ENCODE data around the gene ZBTB7C.

The ZBTB7C gene

DNA sequence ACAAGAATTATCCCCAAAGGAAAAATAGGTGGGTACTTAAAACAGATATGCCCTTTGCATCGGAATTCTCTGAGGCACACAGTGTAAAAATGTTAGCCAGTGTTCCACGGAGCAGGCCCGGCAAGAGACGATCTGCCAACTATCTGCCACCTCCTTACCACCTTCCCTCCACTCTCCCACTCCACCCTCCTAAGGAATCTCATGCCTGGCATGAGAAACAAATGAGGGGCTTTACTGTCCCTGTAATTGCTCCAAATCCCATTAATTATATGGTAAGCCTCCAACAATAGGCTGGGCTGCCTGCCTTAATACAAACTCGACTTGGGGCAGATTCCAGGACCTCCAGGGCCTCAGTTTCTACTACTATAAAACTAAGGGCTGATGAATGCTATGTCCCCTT, 102.3 kb downstream of the ZBTB7C start:
- no peak for DNase-seq
- no peak overlapping the region for H3K27ac Mint-ChIP-seq
- peaks cover 5% of the 10 kb centered on the region for H3K27me3 Mint-ChIP-seq
- H3K4me1 Mint-ChIP-seq (ENCODE audit: low read depth) = no peaks in the 10 kb centered on the region
- no peaks in the 10 kb centered on the region for H3K36me3 Mint-ChIP-seq (ENCODE audit: low read depth)
- H3K9me3 Mint-ChIP-seq = no peaks in the 10 kb centered on the region
- no peak overlapping the region for H3K4me3 Mint-ChIP-seq

DNA sequence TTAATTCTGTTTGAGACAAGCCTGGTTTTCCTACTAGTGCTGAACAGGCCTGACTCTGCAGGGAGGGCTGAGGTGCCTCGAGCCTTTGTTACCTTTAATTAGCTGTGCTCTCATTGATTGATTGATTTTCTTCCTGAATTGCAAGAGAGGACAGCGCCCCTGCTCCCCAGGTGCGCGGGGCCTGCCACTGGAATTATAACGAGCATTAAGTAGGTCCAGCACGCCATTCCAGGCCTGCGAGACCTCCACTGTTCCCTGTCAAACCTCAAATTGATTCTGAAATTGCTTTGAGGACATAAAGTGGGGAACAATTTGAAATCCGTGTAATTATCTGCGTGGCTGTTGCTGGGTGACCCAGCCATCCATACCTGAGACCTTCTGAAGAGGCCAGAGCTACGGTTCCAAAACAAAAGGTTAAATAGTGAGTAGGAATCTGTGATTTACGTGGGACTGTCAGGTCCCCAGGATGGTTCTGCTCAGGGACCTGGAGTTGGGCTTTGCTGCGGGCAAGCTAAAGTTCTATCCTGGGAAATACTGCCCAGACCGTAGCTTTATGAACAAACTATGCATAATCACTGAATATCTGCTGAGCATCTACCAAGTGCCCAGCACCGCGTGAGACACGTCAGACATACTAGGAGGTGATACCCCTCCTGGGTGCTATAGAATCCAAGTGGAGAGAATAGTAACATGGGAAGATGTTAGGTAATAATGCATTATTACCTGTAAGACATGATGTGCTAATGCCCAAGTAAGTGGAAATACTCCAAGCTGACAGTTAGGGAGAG, 104.1 kb downstream of the ZBTB7C start:
- Mint-ChIP-seq H3K4me1 (ENCODE audit: low read depth) (peaks cover 4% of the 10 kb centered on the region), H3K27ac (no peak overlapping the region), H3K4me3 (no peak overlapping the region), H3K9me3 (no peaks in the 10 kb centered on the region), H3K36me3 (ENCODE audit: low read depth) (no peaks in the 10 kb centered on the region), H3K27me3 (peaks cover 3% of the 10 kb centered on the region)
- no peak for DNase-seq

DNA sequence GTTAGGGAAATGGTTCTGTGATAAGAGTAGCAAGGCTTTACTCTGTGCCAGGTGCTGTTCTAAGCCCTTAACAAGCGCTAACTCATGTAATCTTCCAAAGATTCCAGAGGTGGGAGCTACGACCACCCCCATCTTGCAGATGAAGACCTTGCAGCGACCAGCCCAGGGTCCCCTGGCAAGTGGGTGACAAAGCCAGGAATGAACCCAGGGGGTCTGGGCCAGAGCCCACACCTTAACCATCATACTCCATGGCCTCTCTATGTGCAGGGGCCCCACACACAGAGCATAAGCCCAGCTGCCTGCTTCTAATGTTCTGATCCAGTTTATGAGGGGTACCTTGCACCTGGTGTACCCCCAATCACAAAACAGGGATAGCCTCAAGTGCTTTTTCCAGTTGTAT, 105.3 kb downstream of the ZBTB7C start:
- Mint-ChIP-seq H3K27ac (no peak overlapping the region), H3K4me1 (ENCODE audit: low read depth) (peaks cover 4% of the 10 kb centered on the region), H3K9me3 (no peaks in the 10 kb centered on the region), H3K4me3 (no peak overlapping the region), H3K27me3 (peaks cover 3% of the 10 kb centered on the region), H3K36me3 (ENCODE audit: low read depth) (no peaks in the 10 kb centered on the region)
- DNase-seq = no peak

DNA sequence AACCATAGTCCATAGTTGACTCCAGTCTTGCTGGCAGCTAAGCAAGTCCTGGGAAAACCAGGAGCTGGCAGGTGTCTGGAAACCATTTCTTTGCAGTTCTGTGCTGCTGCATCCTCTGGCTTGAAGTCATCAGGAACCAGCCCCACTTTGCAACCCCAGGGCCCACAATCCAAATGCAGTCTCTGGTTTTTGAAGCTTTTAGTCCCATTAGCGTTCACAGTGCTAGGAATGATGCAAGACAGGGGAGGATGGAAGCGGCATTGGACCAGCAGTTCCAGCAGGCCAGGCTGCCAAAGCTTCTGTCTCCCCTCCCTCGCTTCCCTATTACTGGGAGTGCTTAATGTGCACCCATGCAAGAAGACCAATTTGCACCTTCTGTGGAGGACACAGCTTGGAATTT, 106.4 kb downstream of the ZBTB7C start:
- H3K27ac Mint-ChIP-seq = no peak overlapping the region
- H3K36me3 Mint-ChIP-seq (ENCODE audit: low read depth) = no peaks in the 10 kb centered on the region
- peaks cover under 1% of the 10 kb centered on the region for H3K27me3 Mint-ChIP-seq
- peaks cover 4% of the 10 kb centered on the region for H3K4me1 Mint-ChIP-seq (ENCODE audit: low read depth)
- DNase-seq = no peak
- H3K4me3 Mint-ChIP-seq = no peak overlapping the region
- H3K9me3 Mint-ChIP-seq = no peaks in the 10 kb centered on the region

DNA sequence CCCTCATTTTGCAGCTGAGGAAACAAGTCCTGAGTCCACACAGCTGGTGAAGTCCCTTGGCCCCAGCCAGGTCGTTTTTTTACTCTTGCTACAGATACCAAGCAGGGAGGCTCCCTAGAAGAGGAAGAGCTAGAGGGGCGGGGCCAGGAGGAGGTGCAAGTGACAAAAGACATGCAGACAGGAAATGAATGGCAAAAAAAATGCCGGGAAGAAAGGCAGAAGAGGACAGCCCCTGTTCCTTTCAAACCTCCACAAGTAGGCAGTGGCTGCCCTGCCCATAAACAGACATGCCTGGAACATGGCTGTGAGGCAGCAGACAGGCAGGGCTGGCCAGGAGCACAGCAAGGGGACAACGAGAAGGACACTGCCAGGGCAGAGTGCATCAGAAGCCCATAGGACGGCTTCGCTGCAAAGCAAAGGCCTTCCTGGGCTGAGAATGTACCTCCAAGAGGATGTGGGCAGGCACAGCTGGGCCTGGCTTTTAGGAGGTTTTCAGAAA, 108.7 kb downstream of the ZBTB7C start:
- Mint-ChIP-seq H3K9me3 (no peaks in the 10 kb centered on the region), H3K27ac (no peak overlapping the region), H3K4me1 (ENCODE audit: low read depth) (peaks cover 4% of the 10 kb centered on the region), H3K36me3 (ENCODE audit: low read depth) (no peaks in the 10 kb centered on the region), H3K27me3 (no peaks in the 10 kb centered on the region), H3K4me3 (no peak overlapping the region)
- no peak for DNase-seq

DNA sequence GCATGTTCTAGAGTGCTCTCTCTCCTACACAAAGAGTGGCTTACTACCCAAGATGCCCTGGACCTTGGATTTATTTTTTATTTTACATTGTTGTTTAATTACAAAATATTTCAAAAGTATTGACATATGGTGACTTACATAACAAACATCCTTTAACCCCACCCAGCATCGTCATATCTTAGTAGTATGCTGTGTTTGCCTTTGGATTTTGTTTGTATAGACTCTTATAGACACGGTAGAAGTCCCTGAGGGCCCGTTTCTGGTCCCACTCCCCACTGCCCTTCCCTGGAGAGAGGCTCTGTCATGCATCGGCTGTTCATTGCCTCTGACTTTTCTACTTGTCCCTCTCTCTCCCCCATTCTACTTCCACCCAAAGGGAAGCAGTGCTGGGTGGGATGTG, 112.0 kb downstream of the ZBTB7C start:
- no peaks in the 10 kb centered on the region for H3K9me3 Mint-ChIP-seq

DNA sequence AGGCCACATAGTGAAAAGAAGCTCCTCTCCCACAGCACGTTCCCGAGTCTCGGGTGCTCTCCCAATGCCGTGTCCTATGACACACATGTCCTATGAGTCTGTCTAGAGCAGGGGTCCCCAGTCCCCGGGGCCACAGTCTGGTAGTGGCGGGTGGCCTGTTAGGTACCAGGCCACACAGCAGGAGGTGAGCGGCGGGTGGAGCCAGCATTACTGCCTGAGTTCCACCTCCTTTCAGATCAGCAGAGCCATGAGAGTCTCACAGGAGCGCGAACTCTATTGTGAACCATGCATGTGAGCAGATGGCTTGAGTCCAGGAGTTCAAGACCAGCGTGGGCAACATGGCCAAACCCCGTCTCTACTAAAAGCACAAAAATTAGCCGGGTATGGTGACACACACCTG, 112.6 kb downstream of the ZBTB7C start:
- DNase-seq = no peak
- Mint-ChIP-seq H3K9me3 (no peaks in the 10 kb centered on the region), H3K27ac (no peak overlapping the region), H3K36me3 (ENCODE audit: low read depth) (no peaks in the 10 kb centered on the region), H3K27me3 (no peaks in the 10 kb centered on the region), H3K4me3 (no peak overlapping the region), H3K4me1 (ENCODE audit: low read depth) (peaks cover 4% of the 10 kb centered on the region)

More for the DNA sequence above, 112.0 kb downstream of the ZBTB7C start:
- Mint-ChIP-seq H3K27me3 (no peaks in the 10 kb centered on the region), H3K27ac (no peak overlapping the region), H3K4me1 (ENCODE audit: low read depth) (peaks cover 4% of the 10 kb centered on the region), H3K4me3 (no peak overlapping the region), H3K36me3 (ENCODE audit: low read depth) (no peaks in the 10 kb centered on the region)
- no peak for DNase-seq

DNA sequence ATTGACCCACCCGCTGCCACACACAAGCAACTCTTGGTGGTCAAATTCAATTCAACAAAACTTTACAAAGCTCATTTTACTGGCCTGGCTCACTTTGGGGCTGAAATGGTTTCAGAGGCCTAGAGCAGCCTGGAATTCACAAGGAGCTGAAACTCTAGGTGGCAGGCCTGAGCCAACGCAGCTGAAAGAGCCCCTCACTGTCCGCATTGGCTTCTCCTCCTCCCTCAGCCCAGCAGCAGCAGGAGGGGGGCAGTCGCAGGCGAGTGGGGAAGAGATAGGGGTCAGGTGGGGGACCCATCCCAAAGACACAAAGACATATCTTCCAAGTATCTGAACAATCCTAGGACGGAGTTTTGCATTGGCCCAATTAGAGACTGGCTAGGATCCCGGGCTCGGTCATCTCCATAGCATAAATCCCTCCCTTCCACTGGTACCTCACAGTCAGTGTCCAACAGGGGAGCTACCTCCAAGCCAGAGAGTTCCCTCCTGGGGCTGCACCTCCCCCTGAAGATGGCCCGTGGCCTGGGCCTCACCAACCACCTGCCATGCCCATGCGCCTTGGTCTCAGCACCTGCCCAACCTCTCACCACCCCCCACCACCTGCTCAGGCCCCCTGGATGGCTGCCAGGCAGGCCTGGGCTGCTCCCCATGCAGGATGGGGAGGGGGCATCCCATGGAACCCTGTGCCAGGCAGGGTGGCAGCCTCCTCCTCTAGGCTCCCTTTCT, 113.4 kb downstream of the ZBTB7C start:
- no peaks in the 10 kb centered on the region for H3K27me3 Mint-ChIP-seq
- peaks cover 4% of the 10 kb centered on the region for H3K4me1 Mint-ChIP-seq (ENCODE audit: low read depth)
- no peaks in the 10 kb centered on the region for H3K9me3 Mint-ChIP-seq
- no peaks in the 10 kb centered on the region for H3K36me3 Mint-ChIP-seq (ENCODE audit: low read depth)
- H3K27ac Mint-ChIP-seq = no peak overlapping the region
- no peak for DNase-seq
- no peak overlapping the region for H3K4me3 Mint-ChIP-seq

DNA sequence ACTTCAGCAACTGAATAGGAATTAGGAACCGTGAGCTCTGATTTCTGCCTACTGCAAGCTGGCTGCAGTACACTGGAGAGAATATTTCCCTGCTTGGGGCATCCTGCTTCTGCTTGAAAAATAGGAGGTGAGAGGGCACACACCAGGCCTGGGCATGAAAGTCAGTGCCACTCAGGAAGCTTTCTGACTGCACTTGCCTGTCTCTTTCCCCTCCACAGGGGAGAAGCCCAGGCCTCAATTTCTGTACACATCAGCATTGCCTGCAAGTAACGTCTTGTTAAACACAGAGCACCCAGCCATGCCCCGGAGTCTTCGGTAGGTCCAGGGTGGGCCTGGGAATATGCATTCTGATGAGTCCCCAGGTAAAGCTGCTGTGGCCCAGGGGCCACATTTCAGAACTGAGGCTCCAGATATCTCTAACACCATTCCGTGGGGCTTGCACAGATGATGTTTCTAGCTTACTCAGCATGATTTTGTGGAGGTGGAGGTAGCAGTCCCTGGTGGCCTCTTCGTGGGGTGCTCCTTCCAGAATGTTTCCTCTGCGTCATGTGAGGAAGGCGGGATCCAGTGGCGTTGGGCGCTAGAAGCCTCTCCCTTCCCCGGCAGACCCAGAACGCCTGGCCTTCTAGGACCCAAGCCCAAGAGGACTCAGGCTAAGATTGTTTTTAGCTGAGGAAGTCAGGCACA, 114.1 kb downstream of the ZBTB7C start:
- no peaks in the 10 kb centered on the region for H3K9me3 Mint-ChIP-seq
- H3K36me3 Mint-ChIP-seq (ENCODE audit: low read depth) = no peaks in the 10 kb centered on the region
- no peaks in the 10 kb centered on the region for H3K4me1 Mint-ChIP-seq (ENCODE audit: low read depth)
- DNase-seq = no peak
- H3K4me3 Mint-ChIP-seq = no peak overlapping the region
- no peak overlapping the region for H3K27ac Mint-ChIP-seq
- H3K27me3 Mint-ChIP-seq = no peaks in the 10 kb centered on the region

DNA sequence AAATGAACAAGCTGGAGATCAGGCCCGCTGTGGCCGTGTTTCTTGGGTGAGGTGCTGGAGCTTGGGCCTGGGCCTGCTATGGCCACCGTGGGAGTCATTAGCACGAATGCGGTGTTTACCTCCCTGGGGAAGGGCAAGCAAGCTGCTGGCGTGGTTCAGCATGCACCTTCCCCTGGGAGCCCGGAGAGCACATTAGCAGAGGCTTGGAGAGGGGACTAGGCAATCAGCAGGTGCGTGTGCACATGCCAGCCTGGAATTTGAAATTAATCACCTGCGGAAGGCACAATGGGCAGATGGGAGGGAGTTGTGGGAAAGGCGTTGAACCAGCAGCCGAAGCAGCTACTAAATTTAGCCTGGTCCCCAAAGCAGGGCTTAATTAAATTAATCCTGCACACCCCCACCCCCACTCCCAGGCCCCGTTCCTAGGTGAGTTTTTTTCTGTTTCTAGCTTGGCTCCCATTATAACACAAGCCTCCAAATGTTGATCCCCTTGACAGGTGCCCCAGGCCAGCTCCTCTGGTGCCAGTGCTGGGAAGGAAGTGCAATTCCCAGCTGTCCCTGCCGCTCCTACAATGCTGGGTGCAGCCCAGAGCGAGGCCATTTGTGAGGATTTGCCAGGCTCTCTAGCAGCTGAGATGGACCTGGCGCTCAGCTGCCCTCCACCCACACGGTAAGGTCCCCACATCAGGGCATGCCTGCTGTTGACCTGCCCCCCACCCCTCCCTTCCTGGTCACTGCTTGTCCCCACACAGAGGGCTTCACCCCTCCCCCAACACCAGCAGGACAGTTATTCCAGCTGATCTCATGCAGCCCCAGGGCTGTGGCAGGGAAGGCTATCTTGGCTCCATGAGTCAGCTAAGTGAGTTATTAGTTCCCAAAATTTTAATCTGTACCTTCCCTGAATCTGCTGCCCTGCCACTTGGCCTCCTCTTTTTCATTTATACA, 115.0 kb downstream of the ZBTB7C start:
- Mint-ChIP-seq H3K27me3 (no peaks in the 10 kb centered on the region), H3K27ac (no peak overlapping the region), H3K4me1 (ENCODE audit: low read depth) (no peaks in the 10 kb centered on the region), H3K9me3 (no peaks in the 10 kb centered on the region), H3K4me3 (no peak overlapping the region), H3K36me3 (ENCODE audit: low read depth) (no peaks in the 10 kb centered on the region)
- DNase-seq = no peak

DNA sequence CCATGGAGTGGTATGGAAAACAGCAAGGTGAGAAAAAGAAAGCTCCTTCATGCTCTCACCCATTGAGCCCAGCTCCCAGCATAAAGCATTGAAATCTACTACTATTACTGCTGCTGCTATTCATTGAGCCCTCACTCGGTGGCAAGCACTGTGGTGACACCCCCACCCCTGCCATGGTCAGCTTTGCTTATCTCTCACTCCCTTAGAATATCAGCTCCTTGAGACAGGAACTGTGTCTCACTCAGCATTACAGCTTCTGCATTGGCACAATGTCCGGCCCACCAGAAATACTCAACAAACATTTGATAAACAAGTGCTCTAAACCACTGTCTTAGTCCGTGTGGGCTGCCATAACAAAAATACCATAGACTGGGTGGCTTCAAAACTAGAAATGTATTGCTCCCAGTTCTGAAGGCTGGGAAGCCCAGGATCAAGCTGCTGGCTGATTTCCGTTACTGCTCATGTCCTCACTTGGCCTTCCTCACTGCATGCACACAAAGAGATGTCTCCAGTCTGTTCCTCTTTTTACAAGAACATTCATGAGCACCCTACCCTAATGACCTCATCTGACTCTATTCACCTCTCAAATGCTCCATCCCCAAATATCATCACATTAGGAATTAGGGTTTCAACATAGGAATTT, 116.3 kb downstream of the ZBTB7C start:
- no peak for DNase-seq

DNA sequence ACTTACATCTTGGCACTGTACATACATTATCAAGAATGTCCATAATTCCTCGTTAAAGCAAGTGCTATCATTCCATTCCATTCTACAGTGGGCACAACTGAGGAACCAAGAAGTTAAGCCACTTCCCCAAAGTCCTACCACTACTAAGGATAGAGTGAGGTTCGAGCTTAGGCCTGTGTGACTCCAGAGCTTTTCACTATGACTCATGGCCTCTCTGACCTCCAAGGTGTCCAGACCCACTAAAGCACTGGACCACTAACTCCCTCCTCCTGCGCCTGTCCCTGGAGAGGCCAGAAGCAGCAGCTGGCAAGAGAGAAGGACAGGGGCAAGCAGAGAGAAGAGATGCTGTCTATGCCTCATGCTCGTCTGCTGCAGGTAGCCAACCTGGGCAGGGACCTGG, 117.0 kb downstream of the ZBTB7C start:
- Mint-ChIP-seq H3K27ac (no peak overlapping the region), H3K9me3 (no peaks in the 10 kb centered on the region)

More for the DNA sequence above, 116.3 kb downstream of the ZBTB7C start:
- no peaks in the 10 kb centered on the region for H3K36me3 Mint-ChIP-seq (ENCODE audit: low read depth)
- no peaks in the 10 kb centered on the region for H3K4me1 Mint-ChIP-seq (ENCODE audit: low read depth)
- no peak overlapping the region for H3K27ac Mint-ChIP-seq
- H3K4me3 Mint-ChIP-seq = no peak overlapping the region
- no peaks in the 10 kb centered on the region for H3K9me3 Mint-ChIP-seq
- no peaks in the 10 kb centered on the region for H3K27me3 Mint-ChIP-seq

DNA sequence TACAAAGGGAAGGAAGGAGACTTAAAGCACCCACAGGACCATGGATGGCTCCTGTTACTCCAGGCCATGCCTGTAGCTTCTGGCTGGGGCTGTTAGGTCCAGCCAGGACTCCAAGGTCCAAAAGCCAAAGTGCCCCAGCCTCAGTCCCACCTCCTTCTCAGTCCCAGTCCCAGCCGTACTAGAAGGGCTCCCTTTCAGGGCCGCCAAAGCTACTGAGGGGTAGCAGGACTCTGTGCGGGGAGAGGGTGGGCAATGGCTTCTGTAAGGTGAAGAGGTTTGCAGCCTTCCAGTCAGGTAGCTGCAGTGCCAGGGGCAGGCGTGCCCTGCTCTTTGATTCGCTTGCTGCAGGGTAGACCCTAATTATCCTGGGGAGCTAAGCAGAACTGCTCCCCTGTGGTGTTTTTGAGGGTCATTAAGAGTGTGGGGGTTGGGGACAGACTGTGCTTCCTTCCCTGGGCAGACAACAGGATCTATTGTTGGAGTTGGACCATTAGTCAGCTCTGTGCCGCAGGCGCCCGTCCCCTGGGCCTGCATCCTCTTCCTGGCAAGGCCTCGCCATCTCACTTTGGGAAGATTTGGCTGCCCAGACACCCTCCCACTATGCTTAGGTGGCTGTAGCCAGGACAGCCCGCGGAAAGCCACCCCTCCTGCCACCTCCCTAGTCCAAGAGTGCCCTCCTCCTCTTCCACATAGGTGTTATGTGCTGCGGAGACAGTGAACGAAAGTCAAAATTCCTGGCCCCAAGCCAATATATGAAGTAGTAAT, 118.8 kb downstream of the ZBTB7C start:
- H3K9me3 Mint-ChIP-seq = no peaks in the 10 kb centered on the region
- H3K4me3 Mint-ChIP-seq = no peak overlapping the region
- no peak for DNase-seq
- no peaks in the 10 kb centered on the region for H3K4me1 Mint-ChIP-seq (ENCODE audit: low read depth)
- H3K36me3 Mint-ChIP-seq (ENCODE audit: low read depth) = no peaks in the 10 kb centered on the region
- H3K27me3 Mint-ChIP-seq = no peaks in the 10 kb centered on the region
- H3K27ac Mint-ChIP-seq = no peak overlapping the region

More for the DNA sequence above, 117.0 kb downstream of the ZBTB7C start:
- H3K27me3 Mint-ChIP-seq = no peaks in the 10 kb centered on the region
- no peak overlapping the region for H3K4me3 Mint-ChIP-seq
- DNase-seq = no peak
- no peaks in the 10 kb centered on the region for H3K36me3 Mint-ChIP-seq (ENCODE audit: low read depth)
- no peaks in the 10 kb centered on the region for H3K4me1 Mint-ChIP-seq (ENCODE audit: low read depth)

Measured in activated T-cell treated with anti-CD3 and anti-CD28 coated beads, Interleukin-2, amount 50 U/mL, for 24 hours (primary cell).